ENCODE measurements around the gene DNAJC10.

GRCh38 chr2:182827182-182827879 is 111.3 kb downstream of the DNAJC10 start:
- TF ChIP-seq CTCF (optimal IDR thresholded peaks at IDR 0.05 in 1 of 3, IDR thresholded peaks at IDR 0.05 in 1 of 3, conservative IDR thresholded peaks at IDR 0.05 in 1 of 3; ENCODE audit: extremely low read depth in 1 of 3, insufficient read depth in 2 of 3, low read length in 3 of 3) (no peak), EZH2 (IDR thresholded peaks at IDR 0.05; ENCODE audit: low read length) (no peak)
